ENCODE results near the gene CORO2B. TPM values are rescaled to one million over a fixed set of nuclear protein-coding genes. Genes with fewer than 3 reads are reported as not detected.

Gene CORO2B
- total RNA-seq, 2 donors from 2014 or later, result 1.0 to 4.0 TPM

- H3K9me3 ChIP-seq, result no peaks in the 10 kb centered on the region
- no peak overlapping the region for H3K4me3 ChIP-seq
- no peak for ATAC-seq
- intact Hi-C loops (cut with DNase I), result loop anchor here (10.0 kb wide), 1 partner anchor 252 kb away; no protein-coding TSS in a partner anchor
- peaks cover 12% of the 10 kb centered on the region for H3K4me1 ChIP-seq
- H3K27me3 ChIP-seq, result peaks cover 0 to 4% of the 10 kb centered on the region in 2 donors
- no peak overlapping the region for H3K27ac ChIP-seq
- no peaks in the 10 kb centered on the region for H3K36me3 ChIP-seq (replicated peaks in 1 of 2; ENCODE audit: insufficient read depth in 1 of 2, low read depth in 2 of 2)
- 83 to 85% methylated on average over 14 to 17 of the region's 17 CpGs for WGBS, 2 donors
- no peak for DNase-seq
- TF ChIP-seq CTCF (IDR thresholded peaks at IDR 0.05), result no peak
- TF ChIP-seq POLR2A (IDR thresholded peaks at IDR 0.05), result no peak
These were observed 22.4 kb upstream of the CORO2B start for GRCh38 chr15:68556139-68556990.

- H3K27me3 ChIP-seq, result peaks cover 0 to 4% of the 10 kb centered on the region in 2 donors
- H3K36me3 ChIP-seq (replicated peaks in 1 of 2; ENCODE audit: insufficient read depth in 1 of 2, low read depth in 2 of 2), result no peaks in the 10 kb centered on the region
- no peak for DNase-seq
- ATAC-seq, result no peak
- no peak overlapping the region for H3K4me3 ChIP-seq
- WGBS, 2 donors, result 75 to 89% methylated on average over 7 to 9 of the region's 9 CpGs
- TF ChIP-seq POLR2A (IDR thresholded peaks at IDR 0.05), result no peak
- no peak for TF ChIP-seq CTCF (IDR thresholded peaks at IDR 0.05)
- H3K27ac ChIP-seq, result no peak overlapping the region
- intact Hi-C loops (cut with DNase I), result loop anchor here (10.0 kb wide), 1 partner anchor 253 kb away; no protein-coding TSS in a partner anchor
- H3K9me3 ChIP-seq, result no peaks in the 10 kb centered on the region
- H3K4me1 ChIP-seq, result peaks cover 12% of the 10 kb centered on the region
These were observed 21.1 kb upstream of the CORO2B start for GRCh38 chr15:68557469-68558317.

- Histone ChIP-seq H3K36me3 (replicated peaks in 1 of 2; ENCODE audit: insufficient read depth in 1 of 2, low read depth in 2 of 2) (no peaks in the 10 kb centered on the region), H3K27ac (no peak overlapping the region), H3K9me3 (no peaks in the 10 kb centered on the region), H3K4me1 (peaks cover 12% of the 10 kb centered on the region), H3K4me3 (no peak overlapping the region), H3K27me3 (peaks cover 0 to 4% of the 10 kb centered on the region in 2 donors)
- ATAC-seq, result no peak
- TF ChIP-seq CTCF (IDR thresholded peaks at IDR 0.05), result no peak
- no peak for TF ChIP-seq POLR2A (IDR thresholded peaks at IDR 0.05)
- no peak for DNase-seq
- WGBS, 2 donors, result 37 to 43% methylated on average over 27 to 30 of the region's 30 CpGs
- intact Hi-C loops (cut with DNase I), result loop anchor here (10.0 kb wide), 1 partner anchor 254 kb away; no protein-coding TSS in a partner anchor
These were observed 20.2 kb upstream of the CORO2B start for GRCh38 chr15:68558318-68559305.
